ENCODE results near the gene WTAP.
A peak's percentile ranks its signal among the peaks of the same experiment; 100 is the strongest.
"Not testable (repeated sequence)": the region's sequence is repeated elsewhere in the genome, so short reads cannot be mapped to it uniquely, and the experiment has no call there.

WTAP gene

GRCh38 chr6:159692303-159693127, 34.8 kb upstream of the WTAP start:
- DNase-seq: peak; percentile 52
- in situ Hi-C loops (cut with MboI; ENCODE audit: low pct_unique_long_range_greater_than_20kb, low sequenced_read_pairs): no loop called here

DNA sequence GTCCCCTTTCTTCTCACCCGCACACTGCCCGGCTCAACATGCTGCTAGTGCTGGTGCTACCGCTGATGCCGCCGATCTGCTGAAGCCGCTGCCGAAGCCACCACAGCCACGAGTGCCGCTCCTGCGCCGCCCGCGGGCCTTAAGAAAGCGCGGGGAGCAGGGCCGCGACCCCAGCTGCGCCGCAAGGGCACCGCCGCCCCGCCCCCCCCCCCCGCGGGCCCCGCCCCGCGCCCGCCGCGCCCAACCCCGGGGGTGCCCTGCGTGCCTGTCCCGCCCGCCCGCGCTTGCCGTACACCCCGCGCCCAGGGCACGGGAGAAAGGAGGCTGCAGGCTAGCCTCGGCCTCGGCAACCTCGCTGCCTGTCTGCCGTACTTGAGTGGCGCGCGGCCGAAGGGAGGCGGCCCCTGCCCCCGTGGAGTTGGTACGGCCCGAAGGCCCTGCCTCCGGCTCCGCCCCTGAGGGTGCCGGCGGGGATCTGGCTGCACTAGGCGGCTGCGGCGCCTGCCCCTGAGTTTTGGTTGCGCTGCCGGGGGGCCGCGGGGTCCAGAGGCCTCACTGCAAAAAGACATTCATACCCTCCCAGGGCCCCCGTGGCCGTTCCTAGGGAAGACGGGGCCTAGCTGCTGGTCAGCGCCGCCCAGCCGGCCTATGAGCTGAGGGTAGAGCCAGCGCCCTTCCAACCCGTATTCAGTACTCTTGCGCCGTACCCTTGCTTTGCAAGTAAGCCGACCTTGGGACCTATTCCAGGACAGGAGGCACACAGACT, 34.0 kb upstream of the WTAP start, which contains the start of gene SOD2:
Gene SOD2 (minus strand): TSS at position 114 of the 766 bp plus-strand sequence. CDS start 74 bp downstream, at position 40.
- peak; percentile 93 for DNase-seq
- in situ Hi-C loops (cut with MboI; ENCODE audit: low pct_unique_long_range_greater_than_20kb, low sequenced_read_pairs): no loop called here

DNA sequence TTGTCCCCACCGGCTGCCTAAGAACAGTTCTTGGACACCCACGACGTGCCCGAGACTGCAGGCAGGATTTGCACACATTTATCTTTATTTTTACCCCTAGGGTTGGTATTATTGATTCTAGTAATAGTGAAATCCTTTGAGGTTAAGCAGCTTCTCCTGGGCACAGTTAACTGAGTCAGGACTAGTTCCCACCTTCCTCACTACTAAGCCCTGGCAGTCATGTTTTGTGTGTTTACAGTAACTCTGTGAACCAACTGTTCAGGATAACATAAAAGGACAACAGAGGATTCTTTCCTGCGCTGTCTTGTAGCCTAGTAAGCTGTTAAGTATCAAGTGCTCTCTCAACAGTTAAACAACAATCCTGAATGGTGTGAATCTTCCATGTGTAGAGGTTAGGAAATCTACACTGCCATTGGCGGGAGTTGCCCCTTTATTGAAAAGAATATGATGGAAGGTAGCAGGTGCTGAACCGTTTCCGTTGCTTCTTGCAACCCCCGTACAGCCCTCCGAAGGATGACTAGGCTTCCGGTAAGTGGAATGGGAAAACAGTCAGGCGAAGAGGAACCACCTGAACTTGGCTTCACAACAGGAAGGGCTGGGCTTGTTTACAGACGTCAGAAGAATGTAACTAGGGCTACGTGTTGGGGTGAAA, 33.3 kb upstream of the WTAP start:
- DNase-seq: peak; percentile 67
- in situ Hi-C loops (cut with MboI; ENCODE audit: low pct_unique_long_range_greater_than_20kb, low sequenced_read_pairs): no loop called here

- no peak for DNase-seq
- in situ Hi-C loops (cut with MboI; ENCODE audit: low pct_unique_long_range_greater_than_20kb, low sequenced_read_pairs): no loop called here
These were observed 31.3 kb upstream of the WTAP start for GRCh38 chr6:159695984-159696383.

GRCh38 chr6:159700970-159701369, 26.3 kb upstream of the WTAP start:
- no peak for DNase-seq
- in situ Hi-C loops (cut with MboI; ENCODE audit: low pct_unique_long_range_greater_than_20kb, low sequenced_read_pairs): no loop called here

GRCh38 chr6:159701413-159701999, 25.8 kb upstream of the WTAP start:
- DNase-seq: no peak
- in situ Hi-C loops (cut with MboI; ENCODE audit: low pct_unique_long_range_greater_than_20kb, low sequenced_read_pairs): no loop called here

- in situ Hi-C loops (cut with MboI; ENCODE audit: low pct_unique_long_range_greater_than_20kb, low sequenced_read_pairs); DNase-seq: not testable (repeated sequence)
These were observed 16.7 kb upstream of the WTAP start for GRCh38 chr6:159710603-159711002.

GRCh38 chr6:159712389-159712788, 14.9 kb upstream of the WTAP start:
- DNase-seq; in situ Hi-C loops (cut with MboI; ENCODE audit: low pct_unique_long_range_greater_than_20kb, low sequenced_read_pairs): not testable (repeated sequence)

- in situ Hi-C loops (cut with MboI; ENCODE audit: low pct_unique_long_range_greater_than_20kb, low sequenced_read_pairs): no loop called here
- no peak for DNase-seq
These were observed 13.3 kb upstream of the WTAP start for GRCh38 chr6:159713984-159714383.

DNA sequence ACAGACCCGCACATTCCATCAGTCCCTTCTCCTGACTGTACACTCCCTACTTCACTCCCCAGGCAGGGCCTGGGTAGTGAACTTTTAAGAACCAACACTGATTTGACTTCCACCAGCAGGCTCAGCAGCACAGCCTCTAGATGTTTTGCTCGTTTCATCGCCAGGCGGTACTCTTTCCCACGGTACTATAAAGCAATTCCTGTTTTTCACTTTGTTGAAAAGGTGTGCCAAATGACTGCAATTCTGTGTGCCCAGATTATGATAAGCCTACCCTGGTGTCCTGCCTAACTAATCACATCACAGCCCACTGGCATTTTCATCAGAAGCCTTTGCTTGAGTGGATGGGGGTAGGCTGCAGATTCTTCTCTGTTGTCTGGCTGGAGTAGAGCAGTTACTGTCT, 12.9 kb upstream of the WTAP start:
- in situ Hi-C loops (cut with MboI; ENCODE audit: low pct_unique_long_range_greater_than_20kb, low sequenced_read_pairs): no loop called here
- DNase-seq: no peak

DNA sequence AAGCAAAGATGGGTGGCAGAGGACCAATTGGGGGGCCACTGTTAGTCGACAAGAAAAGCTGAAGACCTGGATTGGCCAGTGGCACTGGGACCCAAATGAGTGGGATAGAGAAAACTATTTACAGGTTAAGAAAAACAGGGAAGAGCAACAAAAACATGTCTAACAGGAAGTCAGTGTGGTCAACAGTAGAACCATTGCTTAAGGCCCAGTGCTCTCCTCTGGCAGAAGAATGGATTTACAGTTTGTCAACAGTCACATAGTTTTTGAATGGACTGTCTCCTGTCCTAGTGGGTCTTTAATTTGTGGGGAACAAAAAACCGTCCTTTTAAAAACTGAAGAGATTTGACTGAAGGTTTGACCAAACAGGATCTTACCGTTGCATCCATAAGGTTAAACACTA, 12.1 kb upstream of the WTAP start:
- DNase-seq: no peak
- in situ Hi-C loops (cut with MboI; ENCODE audit: low pct_unique_long_range_greater_than_20kb, low sequenced_read_pairs): no loop called here

DNA sequence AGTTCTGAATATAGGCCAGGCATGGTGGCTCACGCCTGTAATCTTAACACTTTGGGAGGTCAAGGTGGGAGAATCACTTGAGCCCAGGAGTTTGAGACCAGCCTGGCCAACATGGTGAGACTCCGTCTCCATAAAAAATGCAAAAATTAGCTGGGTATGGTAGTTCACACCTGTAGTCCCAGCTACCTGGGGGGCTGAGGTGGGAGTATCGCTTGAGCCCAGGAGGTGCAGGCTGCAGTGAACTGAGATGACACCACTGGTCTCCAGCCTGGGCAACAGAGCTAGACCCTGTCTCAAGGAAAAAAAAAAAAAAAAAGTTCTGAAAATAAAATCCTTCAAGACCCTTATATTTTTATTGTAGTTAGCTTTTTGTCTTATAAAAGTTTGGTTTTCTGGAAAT, 11.7 kb upstream of the WTAP start:
- in situ Hi-C loops (cut with MboI; ENCODE audit: low pct_unique_long_range_greater_than_20kb, low sequenced_read_pairs): no loop called here
- no peak for DNase-seq

DNA sequence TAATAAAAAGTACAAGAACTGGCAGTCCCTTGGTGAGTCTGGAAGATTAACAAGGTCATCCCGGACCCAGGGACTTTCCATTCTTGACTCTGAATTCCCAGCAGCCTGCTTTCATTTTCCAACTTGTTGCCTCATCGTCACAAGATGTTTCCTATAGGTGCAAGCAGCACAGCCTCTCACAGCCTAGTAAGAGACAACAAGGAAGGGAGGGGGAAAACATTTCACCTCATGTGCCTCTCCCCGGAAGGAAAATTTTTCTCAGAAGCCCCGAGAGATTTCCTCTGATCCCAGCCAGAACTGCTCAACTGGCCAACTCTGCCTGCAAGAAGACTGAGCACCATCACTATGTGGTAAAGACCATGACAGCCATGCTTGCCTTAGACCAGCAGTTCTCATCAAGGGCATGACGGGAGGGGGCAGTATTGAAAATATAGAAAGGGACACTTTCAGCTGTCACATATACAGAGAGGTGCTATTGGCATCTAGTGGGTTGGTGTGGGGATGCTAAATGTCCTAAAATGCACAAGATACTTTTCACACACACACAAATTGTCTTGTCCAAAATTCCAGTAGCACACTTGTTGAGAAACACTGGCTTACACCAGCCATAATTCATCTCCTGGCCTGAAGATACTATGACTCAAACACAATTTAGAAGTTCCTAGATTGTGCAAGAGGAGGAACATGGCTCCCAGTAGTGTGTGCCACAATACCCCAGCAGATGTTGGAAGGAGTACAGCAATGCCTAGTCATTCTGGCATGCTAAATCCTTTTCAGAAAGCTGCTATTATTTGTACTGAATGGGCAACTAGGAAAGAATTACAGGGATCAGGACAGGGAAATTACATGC, 10.8 kb upstream of the WTAP start:
- DNase-seq: peak; percentile 34
- in situ Hi-C loops (cut with MboI; ENCODE audit: low pct_unique_long_range_greater_than_20kb, low sequenced_read_pairs): no loop called here

DNA sequence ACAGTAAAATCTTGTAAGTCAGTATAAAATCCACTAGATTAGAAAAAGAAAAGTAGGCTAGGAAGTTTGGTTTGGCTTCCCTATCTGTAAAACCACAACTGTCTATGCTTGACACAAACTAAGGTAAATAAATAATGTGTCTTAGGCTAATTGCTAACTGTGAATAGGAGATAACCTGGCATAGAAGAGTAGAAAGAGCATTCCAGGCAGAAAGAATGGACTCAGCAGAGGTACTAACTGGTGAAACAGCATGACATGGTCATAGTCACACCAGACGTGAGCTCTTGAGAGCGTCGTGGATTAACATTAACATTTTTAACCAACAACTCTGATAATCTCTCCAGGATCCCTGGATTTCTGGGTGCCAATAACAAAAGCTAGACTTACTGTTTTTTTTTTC, 8.7 kb upstream of the WTAP start:
- no peak for DNase-seq
- in situ Hi-C loops (cut with MboI; ENCODE audit: low pct_unique_long_range_greater_than_20kb, low sequenced_read_pairs): no loop called here

GRCh38 chr6:159719287-159719686, 8.0 kb upstream of the WTAP start:
- in situ Hi-C loops (cut with MboI; ENCODE audit: low pct_unique_long_range_greater_than_20kb, low sequenced_read_pairs): no loop called here
- no peak for DNase-seq

GRCh38 chr6:159720708-159721107, 6.6 kb upstream of the WTAP start:
- in situ Hi-C loops (cut with MboI; ENCODE audit: low pct_unique_long_range_greater_than_20kb, low sequenced_read_pairs): no loop called here
- peak; percentile 48 for DNase-seq

- in situ Hi-C loops (cut with MboI; ENCODE audit: low pct_unique_long_range_greater_than_20kb, low sequenced_read_pairs); DNase-seq: not testable (repeated sequence)
These were observed 5.3 kb upstream of the WTAP start for GRCh38 chr6:159721981-159722380.

- in situ Hi-C loops (cut with MboI; ENCODE audit: low pct_unique_long_range_greater_than_20kb, low sequenced_read_pairs): no loop called here
- no peak for DNase-seq
These were observed 4.7 kb upstream of the WTAP start for GRCh38 chr6:159722655-159723054.

GRCh38 chr6:159723259-159723658, 4.0 kb upstream of the WTAP start:
- DNase-seq: no peak
- in situ Hi-C loops (cut with MboI; ENCODE audit: low pct_unique_long_range_greater_than_20kb, low sequenced_read_pairs): no loop called here

Data from KBM-7 (cell line).